CD4-positive, alpha-beta T cell treated with Interleukin-10 for 1 hour (primary cell): ENCODE data around the gene SLC22A13.
"Not testable (repeated sequence)": the region's sequence is repeated elsewhere in the genome, so short reads cannot be mapped to it uniquely, and the experiment has no call there.

Experiments used
- DNase-seq: peaks from one replicate; pipeline ENCODE4 v3.0.0-alpha.2; 2020

Gene SLC22A13

GRCh38 chr3:38307599-38307998, 42.0 kb downstream of the SLC22A13 start:
- DNase-seq, result no peak

DNA sequence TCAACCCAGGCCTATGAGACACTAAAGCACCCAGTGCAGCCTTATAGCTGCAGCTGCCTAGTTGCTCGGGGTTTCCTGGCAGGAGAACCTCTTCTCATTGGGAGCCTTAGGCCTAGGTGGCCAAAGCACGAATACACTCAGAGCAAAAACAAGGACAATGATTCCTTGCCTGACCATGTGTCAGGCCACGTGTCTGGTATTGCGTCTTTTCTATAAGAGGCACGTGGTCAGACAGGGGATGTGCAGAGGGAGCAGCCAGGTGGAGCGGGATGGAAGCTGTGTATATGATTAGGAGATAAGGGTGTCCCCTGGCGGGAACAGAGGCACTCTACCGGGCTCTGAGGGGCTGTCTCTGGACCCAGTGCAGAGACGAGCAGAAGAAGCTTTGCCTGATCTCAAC, 42.8 kb downstream of the SLC22A13 start:
- no peak for DNase-seq

GRCh38 chr3:38311476-38311875, 45.9 kb downstream of the SLC22A13 start:
- no peak for DNase-seq

DNA sequence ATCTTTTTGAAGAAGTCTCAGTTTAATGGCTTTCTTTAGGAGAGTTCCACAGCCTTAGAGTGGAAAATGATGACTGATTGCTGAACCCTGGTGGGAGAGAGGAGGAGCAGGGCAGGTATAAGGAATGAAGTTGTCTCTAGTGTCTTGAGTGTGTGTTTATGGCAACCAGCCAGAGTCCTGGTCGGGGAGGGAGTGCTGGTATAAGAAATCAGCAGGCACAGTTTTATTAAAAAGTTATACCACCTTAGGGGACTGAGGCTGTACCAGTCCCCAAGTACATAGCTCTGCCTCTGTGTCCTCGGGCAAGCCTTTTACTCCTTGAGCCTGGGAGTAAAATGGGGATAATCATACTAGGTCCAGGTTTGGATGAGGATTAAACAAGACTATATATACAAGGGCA, 46.3 kb downstream of the SLC22A13 start:
- DNase-seq, result no peak

DNA sequence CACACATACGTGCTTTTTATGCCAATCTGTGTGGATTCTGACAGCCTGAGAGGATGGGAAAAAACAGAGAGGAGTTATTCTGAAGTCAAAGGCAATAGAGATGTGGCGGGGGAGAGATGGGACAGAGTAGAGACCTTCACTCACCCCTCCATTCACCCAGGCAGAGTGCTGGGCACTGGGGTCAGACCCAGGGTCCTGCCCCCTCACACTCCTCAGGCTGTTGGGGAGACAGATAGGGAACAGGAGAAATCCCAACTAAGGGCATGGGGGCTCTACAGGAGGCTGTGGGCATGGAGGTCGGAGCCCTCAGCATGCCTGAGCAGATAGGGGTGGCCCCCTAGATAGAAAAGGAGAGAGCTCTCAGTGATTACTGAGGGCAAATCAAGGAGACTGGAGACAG, 46.7 kb downstream of the SLC22A13 start:
- no peak for DNase-seq

DNA sequence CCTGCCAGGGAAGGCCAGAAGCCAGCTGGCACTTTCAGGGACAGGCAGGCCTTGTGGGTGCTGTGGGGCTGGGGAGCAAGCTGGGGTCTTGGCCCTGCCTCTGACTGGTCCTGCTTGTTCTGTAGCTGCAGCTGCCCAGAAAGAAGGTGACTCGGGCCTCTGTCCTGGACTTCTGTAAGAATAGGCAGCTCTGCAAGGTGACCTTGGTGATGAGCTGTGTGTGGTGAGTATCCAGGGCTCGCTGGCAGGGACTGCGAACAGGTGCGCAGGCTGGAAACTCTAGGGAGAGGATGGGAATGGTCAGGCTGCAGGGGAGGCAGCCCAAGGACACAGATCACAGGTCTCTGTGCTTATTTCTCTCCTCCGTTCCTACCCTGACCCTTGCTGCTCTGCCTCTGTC, 47.7 kb downstream of the SLC22A13 start:
- no peak for DNase-seq

DNA sequence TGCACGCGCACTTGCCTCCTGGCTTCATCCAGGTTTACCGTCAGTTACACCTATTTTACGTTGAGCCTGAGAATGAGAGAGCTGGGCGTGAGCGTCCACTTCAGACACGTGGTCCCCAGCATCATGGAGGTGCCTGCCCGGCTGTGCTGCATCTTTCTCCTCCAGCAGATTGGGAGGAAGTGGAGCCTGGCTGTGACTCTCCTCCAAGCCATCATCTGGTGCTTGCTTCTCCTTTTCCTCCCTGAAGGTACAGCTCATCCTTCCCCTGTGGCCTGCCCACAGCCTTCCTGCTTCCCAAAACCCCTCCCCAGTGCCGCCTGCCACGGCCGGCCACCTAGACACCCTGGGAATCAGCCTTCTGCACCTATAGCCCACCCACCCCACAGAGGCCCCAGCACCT, 48.1 kb downstream of the SLC22A13 start:
- DNase-seq, result no peak

GRCh38 chr3:38314112-38314763, 48.6 kb downstream of the SLC22A13 start:
- DNase-seq, result no peak

GRCh38 chr3:38314764-38315487, 49.3 kb downstream of the SLC22A13 start:
- DNase-seq, result no peak

DNA sequence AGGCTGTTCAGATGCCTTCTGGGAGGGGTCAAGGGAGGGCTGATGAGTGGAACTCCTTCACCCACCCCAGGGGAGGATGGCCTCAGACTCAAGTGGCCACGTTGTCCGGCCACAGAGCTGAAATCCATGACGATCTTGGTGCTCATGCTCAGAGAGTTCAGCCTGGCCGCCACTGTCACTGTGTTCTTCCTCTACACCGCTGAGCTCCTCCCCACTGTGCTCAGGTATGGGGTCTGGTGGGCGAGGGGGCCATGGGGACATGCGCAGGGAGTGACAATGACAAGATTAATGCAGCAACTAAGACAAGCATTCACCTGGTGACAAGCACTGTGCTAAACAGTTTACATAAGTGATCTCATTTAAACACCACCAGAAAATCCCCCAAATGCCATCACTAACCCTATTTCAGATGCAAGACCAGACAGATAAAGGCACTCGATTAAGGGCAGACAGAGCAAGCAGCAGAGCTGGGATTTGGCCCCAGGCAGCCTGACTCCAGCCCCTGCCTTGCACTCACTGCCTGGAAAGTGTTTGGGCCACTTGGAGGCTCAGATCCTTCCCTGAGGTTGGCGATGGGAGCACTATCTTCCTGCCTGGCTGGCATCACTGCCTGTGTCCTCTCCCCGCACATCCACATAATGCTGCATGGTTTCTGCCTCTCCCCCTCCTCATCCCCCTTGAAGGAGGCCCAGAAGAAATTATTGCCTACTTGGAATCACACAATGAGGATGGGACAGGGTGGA, 50.0 kb downstream of the SLC22A13 start:
- DNase-seq, result no peak

GRCh38 chr3:38316356-38317191, 51.0 kb downstream of the SLC22A13 start:
- DNase-seq, result no peak

DNA sequence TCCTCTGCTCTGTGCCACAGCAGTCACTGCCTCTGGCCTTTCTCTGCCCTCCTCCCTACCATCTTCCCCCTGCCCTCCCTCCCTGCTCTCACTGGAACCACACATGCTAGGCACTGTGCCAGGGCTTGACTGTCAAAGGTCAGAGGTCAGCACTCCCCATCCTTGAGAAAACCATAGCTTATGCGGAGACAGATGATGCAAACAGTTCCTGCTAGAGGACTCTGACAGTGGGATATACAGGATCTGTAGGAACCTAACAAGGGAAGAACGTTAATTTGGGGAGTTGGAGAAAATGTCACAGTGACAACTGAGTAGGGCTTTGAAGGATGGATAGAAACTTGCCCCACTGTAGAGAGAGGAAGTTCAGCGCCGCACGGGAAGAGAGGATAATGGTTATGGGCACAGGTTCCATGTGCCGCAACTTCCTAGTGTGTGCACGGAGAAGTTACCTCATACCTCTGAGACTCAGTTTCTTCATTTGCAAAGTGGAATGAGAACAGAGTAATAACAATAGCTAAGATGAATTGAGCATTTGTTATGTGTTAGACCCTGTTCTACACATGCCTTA, 51.7 kb downstream of the SLC22A13 start:
- DNase-seq, result no peak

DNA sequence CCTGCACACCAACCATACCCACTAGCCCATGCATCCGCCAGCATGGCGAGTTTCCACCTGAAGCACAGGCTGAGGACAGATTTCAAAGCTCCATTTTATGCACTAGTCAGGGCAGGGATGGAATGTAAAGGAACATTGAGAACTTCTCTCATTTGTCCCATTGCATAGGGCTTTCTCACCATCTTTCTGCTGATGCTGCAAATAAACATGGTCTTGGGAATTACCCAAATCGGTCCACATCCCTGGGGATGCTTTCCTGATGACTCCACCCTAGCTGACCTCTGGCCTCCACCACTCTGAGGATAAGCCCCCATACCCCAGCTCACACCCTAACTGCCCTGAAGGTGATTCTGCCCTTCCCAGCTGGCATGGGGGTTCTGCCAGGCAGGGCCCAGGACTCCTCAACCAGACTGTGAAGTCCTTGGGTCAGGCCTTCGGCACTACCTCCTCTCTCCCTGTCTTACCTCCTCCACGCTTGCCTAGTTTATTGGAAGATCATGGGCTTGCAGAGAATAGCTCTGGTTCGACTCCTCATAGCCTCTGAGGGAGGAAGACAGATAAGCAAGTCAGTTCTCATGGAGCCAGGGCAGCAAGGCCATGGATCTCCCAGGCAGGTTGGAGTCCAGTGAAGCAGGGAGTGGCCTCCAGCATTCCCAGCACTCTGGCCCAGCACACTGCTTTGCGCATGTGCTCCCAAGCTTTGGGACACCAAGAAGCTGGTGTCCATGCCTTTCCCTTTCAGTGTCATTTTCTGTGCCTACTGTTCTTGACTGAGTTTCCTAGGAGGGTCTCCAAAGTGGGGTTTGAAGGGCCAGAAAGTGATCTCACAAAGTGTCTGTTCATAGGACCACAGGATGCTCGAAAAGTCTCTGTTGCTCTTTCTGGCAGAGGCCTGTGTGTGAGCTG, 53.4 kb downstream of the SLC22A13 start:
- DNase-seq, result no peak

GRCh38 chr3:38320638-38321037, 55.0 kb downstream of the SLC22A13 start:
- not testable (repeated sequence) for DNase-seq

DNA sequence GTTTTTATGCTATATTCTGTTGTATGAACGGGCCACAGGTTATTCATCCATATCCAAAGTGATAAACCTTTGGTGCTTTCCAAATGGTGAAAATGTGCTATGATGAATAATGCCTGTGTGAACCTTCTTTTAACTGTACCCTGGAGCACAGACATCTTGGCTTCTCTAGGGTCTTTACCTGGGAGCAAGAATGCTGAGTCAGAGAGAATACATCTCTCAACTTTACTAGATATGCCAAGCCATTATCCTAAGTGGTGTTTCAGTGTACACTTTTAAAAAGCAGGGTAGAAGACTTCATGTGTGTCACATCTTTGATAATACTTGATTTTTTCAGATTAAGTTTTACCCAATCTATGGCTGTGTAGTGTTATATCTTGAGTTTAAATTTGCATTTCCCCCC, 57.4 kb downstream of the SLC22A13 start:
- DNase-seq, result no peak

- DNase-seq, result no peak
Observed at GRCh38 chr3:38325256-38325655, 59.6 kb downstream of the SLC22A13 start.

GRCh38 chr3:38327335-38328009, 61.9 kb downstream of the SLC22A13 start:
- DNase-seq, result no peak
